PC-3 (cell line): ENCODE measurements around the gene DNAJA2. TPM values are rescaled to one million over a fixed set of nuclear protein-coding genes. Genes with fewer than 3 reads are reported as not detected.

ENCODE experiments used
- ATAC-seq: fragments of 200-7000 bp; cut with Tn5 transposase; 2 replicates; pipeline ENCODE4 v1.9.1; 2020; ENCODE audit warnings: mild to moderate bottlenecking, moderate library complexity
- BruUV-seq: library from RNA; stranded (reverse); fragments of 400-500 nt; replicated peaks from 2 replicates; lab custom pipeline; 2021; lab: Mats Ljungman, UMichigan
- CTCF ChIA-PET: fragments of 300-600 bp; sonication (Branson Sonifier 250); formaldehyde crosslinking; loops from one replicate; lab custom pipeline; 2022; ENCODE audit warnings: antibody characterized with exemption; lab: Charles Lee
- POLR2A ChIA-PET: fragments of 300-600 bp; sonication (Branson Sonifier 250); formaldehyde crosslinking; loops from one replicate; lab custom pipeline; 2022; ENCODE audit warnings: antibody characterized with exemption; ENCODE audit not compliant: unreplicated experiment; lab: Charles Lee
- DNase-seq: peaks from one replicate; pipeline ENCODE4 v3.0.0-alpha.2; 2015
- H2AFZ ChIP-seq: fragments of 300-600 bp; sonication (generic); 2 replicates; pipeline ENCODE4 v1.6.0; 2016; ENCODE audit warnings: antibody characterized with exemption, low read length
- H3F3A ChIP-seq: fragments of 300-600 bp; sonication (generic); one replicate; pipeline ENCODE4 v1.6.0; 2017; ENCODE audit warnings: antibody characterized with exemption, low read length, control low read depth, mild to moderate bottlenecking; ENCODE audit not compliant: unreplicated experiment
- H3K27ac ChIP-seq: fragments of 300-600 bp; sonication (generic); 2 replicates; pipeline ENCODE4 v1.5.1; 2016; ENCODE audit warnings: mild to moderate bottlenecking, low read length
- H3K27me3 ChIP-seq: fragments of 300-600 bp; sonication (generic); 2 replicates; pipeline ENCODE4 v1.6.1; 2016; ENCODE audit warnings: low read length, mixed read lengths
- H3K36me3 ChIP-seq: fragments of 300-600 bp; sonication (generic); 2 replicates; pipeline ENCODE4 v1.6.1; 2016; ENCODE audit warnings: low read depth, mixed run types, low read length, mixed read lengths
- H3K4me1 ChIP-seq: fragments of 300-600 bp; sonication (generic); 2 replicates; pipeline ENCODE4 v1.5.1; 2016; ENCODE audit warnings: low read length; ENCODE audit not compliant: insufficient read depth
- H3K4me2 ChIP-seq: fragments of 300-600 bp; sonication (generic); 2 replicates; pipeline ENCODE4 v1.6.0; 2016; ENCODE audit warnings: low read length
- H3K4me3 ChIP-seq: fragments of 300-600 bp; sonication (generic); 2 replicates; pipeline ENCODE4 v1.5.1; 2016; ENCODE audit warnings: mild to moderate bottlenecking, low read length, mixed read lengths
- H3K79me2 ChIP-seq: fragments of 300-600 bp; sonication (generic); 2 replicates; pipeline ENCODE4 v1.6.1; 2017; ENCODE audit warnings: low read length, mixed read lengths
- H3K9ac ChIP-seq: fragments of 300-600 bp; sonication (generic); 2 replicates; pipeline ENCODE4 v1.6.0; 2016; ENCODE audit warnings: mild to moderate bottlenecking, low read length
- H3K9me2 ChIP-seq: fragments of 300-600 bp; sonication (generic); replicated peaks from 2 replicates; pipeline ENCODE4 v1.6.1; 2016; ENCODE audit warnings: mixed run types, low read length, mixed read lengths
- H3K9me3 ChIP-seq: fragments of 300-600 bp; sonication (generic); 2 replicates; pipeline ENCODE4 v1.6.1; 2016; ENCODE audit warnings: low read length, mixed read lengths
- H4K20me1 ChIP-seq: fragments of 300-600 bp; sonication (generic); 2 replicates; pipeline ENCODE4 v1.6.1; 2016; ENCODE audit warnings: low read length, mixed read lengths
- EZH2 ChIP-seq: fragments of 300-600 bp; sonication (generic); IDR thresholded peaks from one replicate; pipeline ENCODE4 v1.6.1; 2017; ENCODE audit warnings: antibody characterized with exemption, mild to moderate bottlenecking, low read length; ENCODE audit not compliant: unreplicated experiment
- EZH2phosphoT487 ChIP-seq: fragments of 300-600 bp; sonication (generic); IDR thresholded peaks from 2 replicates; pipeline ENCODE4 v1.6.1; 2018; ENCODE audit warnings: mild to moderate bottlenecking, antibody characterized with exemption, low read length, borderline replicate concordance
- intact Hi-C: fragments of 100-400 bp; cut with micrococcal nuclease; formaldehyde crosslinking; loops from 2 replicates; pipeline ENCODE4 v1.9.0; 2023
- total RNA-seq: library from RNA; depleted of rRNA; stranded (reverse); fragments of >200 nt; gene quantifications from 2 replicates; pipeline ENCODE4 v1.2.3, GENCODE V29; 2014
- TF ChIP-seq, protein P1 (sequence below): fragments of 300-600 bp; sonication (generic); conservative IDR thresholded peaks from 2 replicates; pipeline ENCODE4 v1.5.1; 2017; ENCODE audit warnings: antibody characterized with exemption, low read depth, mild to moderate bottlenecking, low read length

Gene DNAJA2
- total RNA-seq, 1 experiment from 2014 or later, result 44.5 TPM

DNA sequence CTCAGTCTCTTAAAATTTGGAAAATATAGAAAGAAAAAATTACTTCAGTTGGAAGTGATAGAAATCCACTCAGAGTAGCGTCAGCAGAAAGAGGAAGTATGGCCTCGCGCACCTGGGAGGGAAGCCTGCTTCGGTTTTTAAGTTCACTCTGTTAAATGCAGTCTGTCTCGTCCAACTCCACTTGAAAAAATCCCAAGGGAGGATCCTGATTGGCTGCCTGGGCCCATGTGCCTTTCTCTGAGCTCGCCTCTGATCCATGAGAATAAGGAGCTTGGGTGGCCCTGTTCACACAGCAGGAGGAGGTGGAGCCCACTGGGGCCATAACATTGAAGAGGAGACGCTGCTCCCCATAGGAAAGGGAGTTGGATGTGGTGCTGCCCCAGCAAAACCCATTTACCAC is 40.7 kb downstream of the DNAJA2 start:
- Histone ChIP-seq H3K4me1 (no peaks in the 10 kb centered on the region), H3K9me3 (no peaks in the 10 kb centered on the region), H3F3A (no peaks in the 10 kb centered on the region), H3K9ac (no peak overlapping the region), H2AFZ (no peak overlapping the region), H3K27me3 (no peaks in the 10 kb centered on the region), H3K27ac (no peak overlapping the region), H3K79me2 (no peaks in the 10 kb centered on the region), H3K36me3 (peaks cover 7% of the 10 kb centered on the region; the same call in 1 of the 2 replicates), H3K4me2 (no peak overlapping the region), H3K9me2 (no peaks in the 10 kb centered on the region), H3K4me3 (no peak overlapping the region), H4K20me1 (no peaks in the 10 kb centered on the region)
- ATAC-seq (no peak), DNase-seq (no peak)
- no TSS peak for BruUV-seq
- no peak for TF ChIP-seq EZH2phosphoT487
- TF ChIP-seq EZH2, result no peak
- TF ChIP-seq, protein P1, sequence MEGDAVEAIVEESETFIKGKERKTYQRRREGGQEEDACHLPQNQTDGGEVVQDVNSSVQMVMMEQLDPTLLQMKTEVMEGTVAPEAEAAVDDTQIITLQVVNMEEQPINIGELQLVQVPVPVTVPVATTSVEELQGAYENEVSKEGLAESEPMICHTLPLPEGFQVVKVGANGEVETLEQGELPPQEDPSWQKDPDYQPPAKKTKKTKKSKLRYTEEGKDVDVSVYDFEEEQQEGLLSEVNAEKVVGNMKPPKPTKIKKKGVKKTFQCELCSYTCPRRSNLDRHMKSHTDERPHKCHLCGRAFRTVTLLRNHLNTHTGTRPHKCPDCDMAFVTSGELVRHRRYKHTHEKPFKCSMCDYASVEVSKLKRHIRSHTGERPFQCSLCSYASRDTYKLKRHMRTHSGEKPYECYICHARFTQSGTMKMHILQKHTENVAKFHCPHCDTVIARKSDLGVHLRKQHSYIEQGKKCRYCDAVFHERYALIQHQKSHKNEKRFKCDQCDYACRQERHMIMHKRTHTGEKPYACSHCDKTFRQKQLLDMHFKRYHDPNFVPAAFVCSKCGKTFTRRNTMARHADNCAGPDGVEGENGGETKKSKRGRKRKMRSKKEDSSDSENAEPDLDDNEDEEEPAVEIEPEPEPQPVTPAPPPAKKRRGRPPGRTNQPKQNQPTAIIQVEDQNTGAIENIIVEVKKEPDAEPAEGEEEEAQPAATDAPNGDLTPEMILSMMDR, result no peak
- POLR2A ChIA-PET, result no interaction called here
- CTCF ChIA-PET, result no interaction called here
- intact Hi-C loops, result no loop called here

DNA sequence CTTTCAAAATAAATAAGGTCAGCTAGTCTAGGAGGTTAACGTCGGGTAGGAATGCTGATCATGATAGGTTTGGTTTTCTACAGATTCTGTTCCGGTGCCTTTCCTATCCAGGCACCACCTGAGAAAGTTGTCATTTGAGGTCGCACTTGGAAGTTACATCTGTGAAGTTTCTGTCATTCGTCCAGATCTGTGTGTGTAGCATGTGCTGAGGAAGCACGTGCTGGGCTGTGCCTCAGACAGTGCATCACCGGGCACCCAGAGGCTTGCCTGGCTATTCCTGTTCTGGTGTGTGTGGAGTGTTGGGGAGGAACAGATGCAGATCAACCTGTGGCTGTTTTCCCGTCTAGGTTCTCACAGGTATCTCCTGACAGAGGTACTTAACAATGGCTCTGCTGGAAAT is 42.6 kb downstream of the DNAJA2 start:
- Histone ChIP-seq H2AFZ (no peak overlapping the region), H3F3A (no peaks in the 10 kb centered on the region), H3K4me2 (no peak overlapping the region), H3K27me3 (no peaks in the 10 kb centered on the region), H3K9ac (no peak overlapping the region), H3K9me3 (no peaks in the 10 kb centered on the region), H3K36me3 (peaks cover 7% of the 10 kb centered on the region; the same call in 1 of the 2 replicates), H3K79me2 (no peaks in the 10 kb centered on the region), H3K4me3 (no peak overlapping the region), H3K9me2 (no peaks in the 10 kb centered on the region), H4K20me1 (no peaks in the 10 kb centered on the region), H3K4me1 (no peaks in the 10 kb centered on the region), H3K27ac (no peak overlapping the region)
- ATAC-seq (no peak), DNase-seq (no peak)
- CTCF ChIA-PET, result no interaction called here
- TF ChIP-seq, protein P1, result no peak
- TF ChIP-seq EZH2phosphoT487 (no peak), EZH2 (no peak)
- BruUV-seq, result TSS peak; percentile 10
- POLR2A ChIA-PET, result no interaction called here
- intact Hi-C loops, result no loop called here

DNA sequence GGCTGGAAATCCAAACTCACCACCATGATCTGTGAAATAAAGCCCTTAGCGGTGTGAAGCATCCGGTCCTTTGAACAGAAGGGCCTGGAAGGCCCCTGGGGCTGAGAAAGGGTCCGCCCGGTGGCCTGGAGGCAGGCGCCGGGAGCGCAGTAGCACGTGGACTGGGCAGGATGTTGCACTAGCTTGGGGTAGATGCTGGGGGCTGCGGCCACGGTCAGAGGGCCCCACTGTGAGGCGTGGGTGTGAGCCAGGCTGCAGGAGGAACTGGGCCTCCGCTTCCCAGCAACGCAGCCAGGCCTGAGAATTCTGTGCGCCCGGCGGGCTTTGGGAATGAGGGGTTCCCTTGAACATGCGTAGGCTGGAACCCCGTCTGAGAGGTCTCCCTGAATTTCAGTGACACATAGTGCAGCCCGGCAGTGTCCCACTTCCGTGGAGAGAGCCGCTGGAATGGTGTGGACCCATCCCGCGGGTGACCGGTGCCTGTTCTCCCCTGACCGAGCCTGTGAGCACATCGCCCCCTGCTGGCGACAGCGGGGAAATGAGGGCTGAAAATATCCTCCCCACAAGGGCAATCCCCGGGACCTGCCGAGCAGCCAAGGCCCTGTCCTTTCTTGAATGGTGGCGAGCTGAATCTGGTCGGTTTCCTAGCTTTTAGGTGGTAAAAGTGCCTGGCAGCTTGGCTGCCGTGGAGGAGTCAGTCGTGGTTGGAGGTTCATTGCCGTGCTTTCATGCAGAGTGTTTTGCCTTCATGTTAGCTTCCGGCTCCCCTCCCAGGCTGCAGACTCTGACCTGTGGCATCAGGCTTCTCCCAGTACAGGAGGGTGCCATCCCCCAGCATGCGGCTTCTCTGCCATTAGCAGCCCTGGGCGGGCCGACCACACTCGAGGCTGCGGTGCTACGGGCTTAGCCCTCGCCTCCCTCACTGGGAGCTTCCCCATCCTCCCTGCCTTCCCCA is 43.8 kb downstream of the DNAJA2 start:
- ATAC-seq (peak; percentile 77), DNase-seq (peak; percentile 64)
- H3K4me2 ChIP-seq, result no peak overlapping the region
- no peaks in the 10 kb centered on the region for H3K4me1 ChIP-seq
- no peaks in the 10 kb centered on the region for H3K79me2 ChIP-seq
- H3K9me2 ChIP-seq, result no peaks in the 10 kb centered on the region
- H3F3A ChIP-seq, result no peaks in the 10 kb centered on the region
- BruUV-seq, result no TSS peak
- intact Hi-C loops, result loop anchor here (5.0 kb wide), 1 partner anchor 77 kb away; no protein-coding TSS in a partner anchor
- H2AFZ ChIP-seq, result peak overlapping the region; percentile 48; the same call in 1 of the 2 replicates
- H3K9me3 ChIP-seq, result no peaks in the 10 kb centered on the region
- no peaks in the 10 kb centered on the region for H4K20me1 ChIP-seq
- no peak overlapping the region for H3K9ac ChIP-seq
- H3K27me3 ChIP-seq, result no peaks in the 10 kb centered on the region
- no peak overlapping the region for H3K27ac ChIP-seq
- ChIA-PET CTCF (interaction anchor here (0.5 kb wide), 1 partner anchor 76 kb away, joined by 4 read pairs; no protein-coding TSS in a partner anchor), POLR2A (no interaction called here)
- peaks cover 7% of the 10 kb centered on the region; the same call in 1 of the 2 replicates for H3K36me3 ChIP-seq
- TF ChIP-seq, protein P1, result peak; percentile 84
- TF ChIP-seq EZH2phosphoT487 (no peak), EZH2 (no peak)
- H3K4me3 ChIP-seq, result no peak overlapping the region
